H1 (cell line): ENCODE data around the gene UBALD1. TPM values are rescaled to one million over a fixed set of nuclear protein-coding genes. Genes with fewer than 3 reads are reported as not detected.
A peak's percentile ranks its signal among the peaks of the same experiment; 100 is the strongest.

Source experiments
- CTCF ChIA-PET: fragments of 300-600 bp; sonication (Branson Sonifier 250); formaldehyde crosslinking; loops from one replicate; lab custom pipeline; 2021; ENCODE audit not compliant: partially characterized antibody; lab: Charles Lee
- POLR2A ChIA-PET: fragments of 300-600 bp; sonication (Branson Sonifier 250); formaldehyde crosslinking; loops from one replicate; lab custom pipeline; 2021; ENCODE audit warnings: inconsistent platforms; ENCODE audit not compliant: partially characterized antibody; lab: Charles Lee
- DNase-seq, 2 experiments: peaks; one replicate each; pipeline versions ENCODE4 v3.0.0 to v3.0.0-alpha.2; 2010 to 2022; ENCODE audit warnings: low spot score in 2 of 2, low read depth in 1 of 2, mixed read lengths in 1 of 2
- FAIRE-seq: peaks from 2 replicates; lab custom pipeline; 2011; peaks lifted over from hg19 to GRCh38; lab: Jason Lieb, UNC
- H2AFZ ChIP-seq: 2 replicates; pipeline ENCODE4 v1.8.1; 2012; ENCODE audit warnings: low read length, inconsistent platforms
- H2AK5ac ChIP-seq: 2 replicates; pipeline ENCODE4 v1.6.1; 2013; ENCODE audit warnings: low read depth, low read length
- H2BK120ac ChIP-seq: replicated peaks from 2 replicates; pipeline ENCODE3; 2013; ENCODE audit warnings: low read depth, low read length, inconsistent platforms
- H2BK12ac ChIP-seq: 2 replicates; pipeline ENCODE4 v1.6.1; 2013; ENCODE audit warnings: low read depth, low read length
- H2BK15ac ChIP-seq: 2 replicates; pipeline ENCODE4 v1.6.1; 2013; ENCODE audit warnings: low read length
- H2BK20ac ChIP-seq: 2 replicates; pipeline ENCODE4 v1.6.1; 2013; ENCODE audit warnings: low read length
- H2BK5ac ChIP-seq: 2 replicates; pipeline ENCODE4 v1.6.1; 2013; ENCODE audit warnings: low read depth, low read length
- H3K14ac ChIP-seq: 2 replicates; pipeline ENCODE4 v1.6.1; 2013; ENCODE audit warnings: inconsistent platforms; ENCODE audit not compliant: insufficient read length
- H3K18ac ChIP-seq: 2 replicates; pipeline ENCODE4 v1.6.1; 2013; ENCODE audit warnings: low read length; ENCODE audit errors: extremely low read depth
- H3K23ac ChIP-seq: 2 replicates; pipeline ENCODE4 v1.6.1; 2013; ENCODE audit warnings: inconsistent platforms; ENCODE audit not compliant: insufficient read length
- H3K23me2 ChIP-seq: 2 replicates; pipeline ENCODE4 v1.6.1; 2013; ENCODE audit warnings: low read depth, low read length
- H3K27ac ChIP-seq: 2 replicates; pipeline ENCODE4 v1.6.1; 2011; ENCODE audit warnings: low read depth, low read length, inconsistent platforms
- H3K27me3 ChIP-seq, 4 experiments: replicated peaks in 1 of 4; 1 replicate in 1 of 4; 2 replicates in 3 of 4; pipeline versions ENCODE4 v1.6.1 to v1.8.1; 2011 to 2013; ENCODE audit warnings: low read length in 3 of 4, mild to moderate bottlenecking in 3 of 4, inconsistent platforms in 2 of 4, mixed read lengths in 2 of 4, moderate library complexity in 1 of 4; ENCODE audit not compliant: control insufficient read depth in 3 of 4, insufficient read depth in 3 of 4; ENCODE audit errors: extremely low read depth in 1 of 4
- H3K36me3 ChIP-seq, 4 experiments: 2 replicates each; pipeline versions ENCODE4 v1.6.1 to v1.8.1; 2011 to 2013; ENCODE audit warnings: mild to moderate bottlenecking in 4 of 4, low read length in 3 of 4, moderate library complexity in 2 of 4, control low read depth in 1 of 4, inconsistent platforms in 1 of 4; ENCODE audit not compliant: insufficient read depth in 4 of 4, control insufficient read depth in 2 of 4
- H3K4ac ChIP-seq: replicated peaks from 2 replicates; pipeline ENCODE3; 2013; ENCODE audit warnings: low read length, low read depth, mixed read lengths, inconsistent platforms; ENCODE audit not compliant: insufficient read length
- H3K4me1 ChIP-seq, 4 experiments: replicated peaks in 1 of 4; 1 replicate in 1 of 4; 2 replicates in 3 of 4; pipeline versions ENCODE4 v1.6.1 to v1.8.1; 2011 to 2013; ENCODE audit warnings: low read length in 3 of 4, inconsistent platforms in 2 of 4, mixed read lengths in 1 of 4; ENCODE audit not compliant: insufficient read depth in 4 of 4, control insufficient read depth in 3 of 4
- H3K4me2 ChIP-seq, 2 experiments: 2 replicates each; pipeline versions ENCODE4 v1.6.1 to v1.8.1; 2011 to 2013; ENCODE audit warnings: low read depth in 2 of 2, low read length in 2 of 2, control low read depth in 1 of 2, inconsistent platforms in 1 of 2, mild to moderate bottlenecking in 1 of 2; ENCODE audit not compliant: insufficient read depth in 1 of 2
- H3K4me3 ChIP-seq, 4 experiments: fragments of 200-600, 300-600 bp in 1 of 4; sonication (generic), shearing (Covaris generic), sonication (Bioruptor Twin) in 1 of 4; 2 replicates each; pipeline versions ENCODE4 v1.5.1 to v1.8.1; 2011 to 2016; ENCODE audit warnings: low read length in 4 of 4, low read depth in 3 of 4, control low read depth in 2 of 4, inconsistent platforms in 2 of 4, mild to moderate bottlenecking in 2 of 4, mixed read lengths in 1 of 4, moderate library complexity in 1 of 4; ENCODE audit not compliant: insufficient read depth in 2 of 4; ENCODE audit errors: extremely low read depth in 1 of 4
- H3K56ac ChIP-seq: replicated peaks from 2 replicates; pipeline ENCODE3; 2013; ENCODE audit warnings: low read depth, mild to moderate bottlenecking, mixed read lengths, low read length, inconsistent platforms; ENCODE audit not compliant: insufficient read length
- H3K79me1 ChIP-seq: 2 replicates; pipeline ENCODE4 v1.6.1; 2013; ENCODE audit warnings: low read depth, low read length, control low read depth
- H3K79me2 ChIP-seq, 2 experiments: 2 replicates each; pipeline versions ENCODE4 v1.6.1 to v1.8.1; 2012 to 2013; ENCODE audit warnings: low read length in 2 of 2, mild to moderate bottlenecking in 2 of 2, inconsistent platforms in 1 of 2; ENCODE audit not compliant: insufficient read depth in 2 of 2, control insufficient read depth in 1 of 2
- H3K9ac ChIP-seq, 4 experiments: replicated peaks in 1 of 4; 1 replicate in 1 of 4; 2 replicates in 3 of 4; pipeline versions ENCODE4 v1.6.1 to v1.8.1; 2011 to 2013; ENCODE audit warnings: low read depth in 3 of 4, low read length in 3 of 4, control low read depth in 2 of 4, mild to moderate bottlenecking in 2 of 4, moderate library complexity in 2 of 4, inconsistent platforms in 1 of 4; ENCODE audit errors: extremely low read depth in 1 of 4
- H3K9me3 ChIP-seq, 2 experiments: 2 replicates each; pipeline versions ENCODE4 v1.6.1 to v1.8.1; 2012 to 2013; ENCODE audit warnings: mild to moderate bottlenecking in 2 of 2, moderate library complexity in 2 of 2, control low read depth in 1 of 2, inconsistent platforms in 1 of 2, low read depth in 1 of 2, low read length in 1 of 2, mixed read lengths in 1 of 2; ENCODE audit not compliant: insufficient read depth in 2 of 2
- H4K20me1 ChIP-seq, 2 experiments: replicated peaks in 1 of 2; 2 replicates each; pipeline versions ENCODE3 to v1.8.1; 2011 to 2013; ENCODE audit warnings: inconsistent platforms in 2 of 2, low read length in 2 of 2, mild to moderate bottlenecking in 1 of 2; ENCODE audit not compliant: insufficient read depth in 2 of 2, control insufficient read depth in 1 of 2
- H4K5ac ChIP-seq: 2 replicates; pipeline ENCODE4 v1.6.1; 2013; ENCODE audit warnings: low read length, low read depth, mixed read lengths, inconsistent platforms; ENCODE audit not compliant: insufficient read length
- H4K8ac ChIP-seq: 2 replicates; pipeline ENCODE4 v1.8.0; 2013; ENCODE audit warnings: mild to moderate bottlenecking, moderate library complexity, low read length, inconsistent platforms; ENCODE audit not compliant: insufficient read depth; ENCODE audit errors: extremely low read depth
- H4K91ac ChIP-seq: replicated peaks from 2 replicates; pipeline ENCODE3; 2013; ENCODE audit warnings: low read length, mixed read lengths, inconsistent platforms; ENCODE audit not compliant: insufficient read length
- TEAD4 ChIP-seq: IDR thresholded peaks from 2 replicates; pipeline ENCODE4 v1.6.1; 2012; ENCODE audit warnings: low read depth, low read length, inconsistent platforms, mixed read lengths
- whole genome bisulfite sequencing, 2 experiments: shearing (Covaris generic) in 1 of 2; methylation state at CpG; one replicate each; pipeline versions ENCODE4 v1.1.6 to v1.1.7; 2013 to 2015; ENCODE audit warnings: low lambda C conversion rate in 2 of 2, mixed read lengths in 2 of 2, inconsistent platforms in 1 of 2, low coverage in 1 of 2, missing lambda C conversion rate in 1 of 2; ENCODE audit not compliant: insufficient replicate concordance in 2 of 2, insufficient coverage in 1 of 2, insufficient read length in 1 of 2; ENCODE audit errors: extremely low coverage in 1 of 2, missing lambda C conversion rate in 1 of 2; 5-methylcytosine and 5-hydroxymethylcytosine counted together
- polyA plus RNA-seq, 7 experiments: library from polyadenylated mRNA; depleted of rRNA in 3 of 7; stranded (reverse) in 5 of 7; unstranded in 2 of 7; fragments of >200 nt in 5 of 7; fragments of 200-250 nt in 2 of 7; gene quantifications; 1 replicate in 5 of 7; 2 replicates in 1 of 7; 4 replicates in 1 of 7; pipeline versions ENCODE4 v1.2.1 to v1.2.3, GENCODE V29; 2011 to 2013; ENCODE audit warnings: missing spikeins in 2 of 7, mixed read lengths in 2 of 7
- total RNA-seq: library from RNA; stranded (reverse); fragmentation: NEBNext Ultra II Directional; extraction: Animal tissue kit (Norgen Biotek cat#: 25700); gene quantifications from 2 replicates; pipeline ENCODE4 v1.2.1, GENCODE V29; 2021

UBALD1 gene
- total and polyA plus RNA-seq, 2 of the 8 experiments (the other 6 are each of a cell fraction or from before 2014, with no cell fraction given): 28.6 to 62.0 TPM

GRCh38 chr16:4649744-4650442 is 35.2 kb upstream of the UBALD1 start:
- Histone ChIP-seq H3K79me1 (peaks cover 18% of the 10 kb centered on the region), H4K91ac (no peak overlapping the region), H2BK15ac (no peak overlapping the region), H3K23ac (no peak overlapping the region), H3K27ac (no peak overlapping the region), H3K79me2 (peaks cover 0 to 26% of the 10 kb centered on the region in 2 experiments; a peak in 2 of 4 replicates), H3K4me3 (no peak overlapping the region), H2BK12ac (no peak overlapping the region), H4K8ac (no peak overlapping the region; the same call in 1 of the 2 replicates), H3K14ac (no peak overlapping the region), H2AK5ac (no peak overlapping the region), H2AFZ (no peak overlapping the region), H4K5ac (no peak overlapping the region), H3K4me2 (no peak overlapping the region), H2BK20ac (no peak overlapping the region), H3K23me2 (no peaks in the 10 kb centered on the region), H3K9ac (no peak overlapping the region), H3K27me3 (no peaks in the 10 kb centered on the region), H2BK5ac (no peak overlapping the region), H3K36me3 (peaks cover 0 to 11% (median 7%) of the 10 kb centered on the region in 4 experiments; a peak in 7 of 8 replicates), H3K9me3 (no peaks in the 10 kb centered on the region), H3K4me1 (peaks cover 0 to 2% (median 0%) of the 10 kb centered on the region in 4 experiments; a peak in 2 of 7 replicates), H4K20me1 (peaks cover 5 to 13% of the 10 kb centered on the region in 2 experiments), H3K56ac (no peak overlapping the region), H3K18ac (no peak overlapping the region), H2BK120ac (no peak overlapping the region), H3K4ac (no peak overlapping the region)
- DNase-seq (peak in 1 of 2 experiments; percentile 41), FAIRE-seq (no peak)
- ChIA-PET POLR2A (interaction anchor here (0.6 to 1.3 kb wide), 6 partner anchors 16 to 142 kb away, joined by 3 to 5 read pairs (median 3); no protein-coding TSS in a partner anchor), CTCF (interaction anchor here (0.6 to 2.9 kb wide), 42 partner anchors 8 to 519 kb away, joined by 3 to 49 read pairs (median 4); partner anchors contain the start of genes C16orf96 and MGRN1)
- WGBS, 2 experiments: 97% methylated on average over 25 of the region's 25 CpGs; no CpG with 5 or more reads in 1 of the 2 experiments
- no peak for TF ChIP-seq TEAD4
